ENCODE data around the gene ADPRHL1.
"Not testable (repeated sequence)": the region's sequence is repeated elsewhere in the genome, so short reads cannot be mapped to it uniquely, and the experiment has no call there.

Gene ADPRHL1

GRCh38 chr13:113390874-113391497 is 62.3 kb downstream of the ADPRHL1 start:
- no peaks in the 10 kb centered on the region for H4K20me1 ChIP-seq
- H3K4me2 ChIP-seq, result no peak overlapping the region
- H3K27ac ChIP-seq, result no peak overlapping the region
- TF ChIP-seq Cebpa-rat (IDR thresholded peaks at IDR 0.05), result no peak
- peaks cover 40 to 57% (median 49%) of the 10 kb centered on the region in 11 experiments for H3K9me3 ChIP-seq (replicated peaks in 1 of 11)
- peaks cover 8 to 16% (median 13%) of the 10 kb centered on the region in 10 experiments for H3K4me1 ChIP-seq
- no peaks in the 10 kb centered on the region for H3K27me3 ChIP-seq
- no peak overlapping the region for H3K9ac ChIP-seq
- H3K4me3 ChIP-seq, result no peak overlapping the region
- peaks cover 0 to 23% (median 3%) of the 10 kb centered on the region in 11 experiments; a peak in 6 of 22 replicates for H3K36me3 ChIP-seq

- Histone ChIP-seq H3K9me3 (replicated peaks in 1 of 11) (peaks cover 54 to 71% (median 63%) of the 10 kb centered on the region in 11 experiments), H3K4me1 (peaks cover 8 to 16% (median 13%) of the 10 kb centered on the region in 10 experiments), H3K36me3 (peaks cover 0 to 23% (median 3%) of the 10 kb centered on the region in 11 experiments; a peak in 6 of 22 replicates)
- H3K27me3 ChIP-seq, H3K9ac ChIP-seq, H4K20me1 ChIP-seq, H3K4me3 ChIP-seq, H3K27ac ChIP-seq, H3K4me2 ChIP-seq: not testable (repeated sequence)
Measured at GRCh38 chr13:113389586-113389985, 63.7 kb downstream of the ADPRHL1 start.

GRCh38 chr13:113387396-113387795 is 65.9 kb downstream of the ADPRHL1 start:
- H3K27ac ChIP-seq, result no peak overlapping the region
- no peaks in the 10 kb centered on the region for H3K4me1 ChIP-seq
- H3K4me3 ChIP-seq, result no peak overlapping the region
- peaks cover 0 to 23% (median 3%) of the 10 kb centered on the region in 11 experiments; a peak in 6 of 22 replicates for H3K36me3 ChIP-seq
- no peak overlapping the region for H3K4me2 ChIP-seq
- TF ChIP-seq Cebpa-rat (IDR thresholded peaks at IDR 0.05), result no peak
- H4K20me1 ChIP-seq, result no peaks in the 10 kb centered on the region
- H3K9ac ChIP-seq, result no peak overlapping the region
- H3K27me3 ChIP-seq, result no peaks in the 10 kb centered on the region
- H3K9me3 ChIP-seq (replicated peaks in 1 of 11), result peaks cover 76 to 92% (median 84%) of the 10 kb centered on the region in 11 experiments

GRCh38 chr13:113383089-113383488 is 70.2 kb downstream of the ADPRHL1 start:
- H3K4me1 ChIP-seq, result no peaks in the 10 kb centered on the region
- H3K4me3 ChIP-seq, result no peak overlapping the region
- peaks cover 0 to 9% (median 0%) of the 10 kb centered on the region in 11 experiments; a peak in 3 of 22 replicates for H3K36me3 ChIP-seq
- no peaks in the 10 kb centered on the region for H3K27me3 ChIP-seq
- no peaks in the 10 kb centered on the region for H4K20me1 ChIP-seq
- H3K9ac ChIP-seq, result no peak overlapping the region
- H3K4me2 ChIP-seq, result no peak overlapping the region
- peaks cover 63 to 72% (median 66%) of the 10 kb centered on the region in 11 experiments for H3K9me3 ChIP-seq (replicated peaks in 1 of 11)
- TF ChIP-seq Cebpa-rat (IDR thresholded peaks at IDR 0.05), result no peak
- no peak overlapping the region for H3K27ac ChIP-seq

- not testable (repeated sequence) for H3K27ac ChIP-seq, H3K4me2 ChIP-seq, H3K4me3 ChIP-seq, H3K36me3 ChIP-seq, H4K20me1 ChIP-seq, H3K27me3 ChIP-seq, H3K4me1 ChIP-seq, H3K9ac ChIP-seq
- peaks cover 58 to 67% (median 61%) of the 10 kb centered on the region in 11 experiments for H3K9me3 ChIP-seq (replicated peaks in 1 of 11)
Measured at GRCh38 chr13:113382542-113382941, 70.7 kb downstream of the ADPRHL1 start.

- H3K9me3 ChIP-seq (replicated peaks in 1 of 11), result peaks cover 21 to 30% (median 24%) of the 10 kb centered on the region in 11 experiments
- no peak for TF ChIP-seq Cebpa-rat (IDR thresholded peaks at IDR 0.05)
Measured at GRCh38 chr13:113378825-113379224, 74.5 kb downstream of the ADPRHL1 start.

GRCh38 chr13:113374511-113375175 is 78.6 kb downstream of the ADPRHL1 start:
- no peaks in the 10 kb centered on the region for H4K20me1 ChIP-seq
- H3K27me3 ChIP-seq, result 0 out of 22 replicates have a peak, but pooled peaks cover 0 to 7% (median 0%) of the 10 kb centered on the region in 11 experiments
- H3K27ac ChIP-seq, result no peak overlapping the region
- no peaks in the 10 kb centered on the region for H3K9me3 ChIP-seq (replicated peaks in 1 of 11)
- no peak overlapping the region for H3K4me2 ChIP-seq
- no peaks in the 10 kb centered on the region for H3K36me3 ChIP-seq
- no peak for TF ChIP-seq Cebpa-rat (IDR thresholded peaks at IDR 0.05)
- H3K4me3 ChIP-seq, result no peak overlapping the region
- peaks cover 0 to 10% (median 5%) of the 10 kb centered on the region in 10 experiments; a peak in 11 of 20 replicates for H3K4me1 ChIP-seq
- H3K9ac ChIP-seq, result no peak overlapping the region

More at GRCh38 chr13:113378825-113379224, 74.5 kb downstream of the ADPRHL1 start:
- Histone ChIP-seq H3K27me3 (no peaks in the 10 kb centered on the region), H3K9ac (no peak overlapping the region), H4K20me1 (no peaks in the 10 kb centered on the region), H3K36me3 (no peaks in the 10 kb centered on the region), H3K27ac (no peak overlapping the region), H3K4me2 (no peak overlapping the region), H3K4me1 (no peaks in the 10 kb centered on the region), H3K4me3 (no peak overlapping the region)

- TF ChIP-seq Cebpa-rat (IDR thresholded peaks at IDR 0.05), result no peak
- H3K9me3 ChIP-seq (replicated peaks in 1 of 11), result no peaks in the 10 kb centered on the region
- no peak overlapping the region for H3K4me3 ChIP-seq
- H3K27me3 ChIP-seq, result 0 out of 22 replicates have a peak, but pooled peaks cover 0 to 7% (median 0%) of the 10 kb centered on the region in 11 experiments
- H3K4me1 ChIP-seq, result peaks cover 0 to 10% (median 5%) of the 10 kb centered on the region in 10 experiments; a peak in 11 of 20 replicates
- no peaks in the 10 kb centered on the region for H4K20me1 ChIP-seq
- no peak overlapping the region for H3K27ac ChIP-seq
- H3K36me3 ChIP-seq, result no peaks in the 10 kb centered on the region
- H3K4me2 ChIP-seq, result no peak overlapping the region
- H3K9ac ChIP-seq, result no peak overlapping the region
Measured at GRCh38 chr13:113373811-113374485, 79.3 kb downstream of the ADPRHL1 start.

- not testable (repeated sequence) for H3K9me3 ChIP-seq (replicated peaks in 1 of 11); H3K4me3 ChIP-seq; H3K27me3 ChIP-seq
Measured at GRCh38 chr13:113371701-113372100, 81.6 kb downstream of the ADPRHL1 start.

More at GRCh38 chr13:113371701-113372100, 81.6 kb downstream of the ADPRHL1 start:
- not testable (repeated sequence) for H3K9ac ChIP-seq, H3K4me2 ChIP-seq, H3K27ac ChIP-seq, H3K4me1 ChIP-seq, H4K20me1 ChIP-seq, H3K36me3 ChIP-seq

Data from BLaER1 treated with 17β-estradiol and CSF1 and Interleukin-3, amounts not matched to agents 10 nM and 100 nM (cell line).